H1 (cell line): ENCODE measurements around the gene KCTD4.

ENCODE experiments used
- CHD2 ChIP-seq: IDR thresholded peaks from 2 replicates; pipeline ENCODE4 v1.6.1; 2012; ENCODE audit warnings: low read length, improper control_type of control experiment
- JUN ChIP-seq: IDR thresholded peaks from 2 replicates; pipeline ENCODE4 v1.6.1; 2011; ENCODE audit warnings: low read depth, mild to moderate bottlenecking, improper control_type of control experiment, low read length
- RXRA ChIP-seq: IDR thresholded peaks from 2 replicates; pipeline ENCODE4 v1.6.1; 2011; ENCODE audit warnings: low read depth, mild to moderate bottlenecking, low read length, moderate library complexity; ENCODE audit not compliant: insufficient read depth
- TAF1 ChIP-seq: IDR thresholded peaks from 2 replicates; pipeline ENCODE4 v1.6.1; 2011; ENCODE audit warnings: mild to moderate bottlenecking, low read depth, low read length
- YY1 ChIP-seq: IDR thresholded peaks from 2 replicates; pipeline ENCODE4 v1.6.1; 2011; ENCODE audit warnings: low read depth, mild to moderate bottlenecking, low read length
- TF ChIP-seq, protein P1 (sequence below), 3 experiments: IDR thresholded peaks; 1 replicate in 2 of 3; 2 replicates in 1 of 3; pipeline versions ENCODE4 v1.5.1 to v1.6.1; 2011; ENCODE audit warnings: low read length in 3 of 3, mild to moderate bottlenecking in 3 of 3, inconsistent platforms in 2 of 3, low read depth in 1 of 3, moderate library complexity in 1 of 3; ENCODE audit not compliant: insufficient read depth in 1 of 3; ENCODE audit errors: control extremely low read depth in 1 of 3

DNA sequence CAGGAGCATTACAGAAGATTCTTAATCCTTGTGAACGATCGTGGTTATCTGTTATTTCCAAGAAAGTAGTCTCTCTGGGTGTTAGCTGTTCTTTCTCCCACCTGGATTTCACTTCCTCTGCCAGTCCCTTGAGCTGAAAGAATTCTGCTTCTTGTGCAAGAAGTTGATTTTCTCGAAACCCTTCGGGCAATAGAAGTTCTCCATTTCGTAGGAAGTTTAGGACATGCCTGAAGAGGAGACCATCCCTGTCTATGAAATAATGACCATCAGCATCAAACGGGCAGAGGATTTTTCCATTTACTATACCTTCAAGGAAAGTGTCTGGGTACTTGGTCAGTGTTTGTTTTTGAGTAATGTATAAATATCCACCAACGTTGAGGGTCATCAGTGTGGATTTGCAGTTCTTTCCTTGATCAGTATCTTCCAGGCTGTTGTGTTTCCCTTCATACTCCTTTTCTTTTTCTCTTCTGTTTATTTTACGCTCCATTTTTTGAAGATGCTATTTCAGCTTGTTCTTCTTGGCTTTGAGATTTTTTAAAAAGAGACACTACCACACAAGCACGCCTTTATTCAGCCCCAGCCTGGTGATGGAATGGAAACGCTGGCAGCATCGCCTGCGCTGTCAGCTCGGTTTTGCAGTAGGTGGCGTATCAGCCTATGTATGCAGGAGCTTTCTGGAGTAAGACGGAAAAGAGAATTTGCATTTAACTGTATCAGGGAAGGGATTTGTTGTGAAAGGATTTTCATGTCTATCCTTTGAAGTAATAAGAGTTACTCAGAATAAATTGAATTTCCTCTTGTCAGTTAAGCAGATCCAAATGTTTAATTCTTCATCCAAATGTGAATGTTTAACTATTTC is 6.5 kb downstream of the KCTD4 start:
- TF ChIP-seq, protein P1, sequence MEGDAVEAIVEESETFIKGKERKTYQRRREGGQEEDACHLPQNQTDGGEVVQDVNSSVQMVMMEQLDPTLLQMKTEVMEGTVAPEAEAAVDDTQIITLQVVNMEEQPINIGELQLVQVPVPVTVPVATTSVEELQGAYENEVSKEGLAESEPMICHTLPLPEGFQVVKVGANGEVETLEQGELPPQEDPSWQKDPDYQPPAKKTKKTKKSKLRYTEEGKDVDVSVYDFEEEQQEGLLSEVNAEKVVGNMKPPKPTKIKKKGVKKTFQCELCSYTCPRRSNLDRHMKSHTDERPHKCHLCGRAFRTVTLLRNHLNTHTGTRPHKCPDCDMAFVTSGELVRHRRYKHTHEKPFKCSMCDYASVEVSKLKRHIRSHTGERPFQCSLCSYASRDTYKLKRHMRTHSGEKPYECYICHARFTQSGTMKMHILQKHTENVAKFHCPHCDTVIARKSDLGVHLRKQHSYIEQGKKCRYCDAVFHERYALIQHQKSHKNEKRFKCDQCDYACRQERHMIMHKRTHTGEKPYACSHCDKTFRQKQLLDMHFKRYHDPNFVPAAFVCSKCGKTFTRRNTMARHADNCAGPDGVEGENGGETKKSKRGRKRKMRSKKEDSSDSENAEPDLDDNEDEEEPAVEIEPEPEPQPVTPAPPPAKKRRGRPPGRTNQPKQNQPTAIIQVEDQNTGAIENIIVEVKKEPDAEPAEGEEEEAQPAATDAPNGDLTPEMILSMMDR (IDR thresholded peaks at IDR 0.05; ENCODE audit: control extremely low read depth in 1 of 3, insufficient read depth in 1 of 3, low read depth in 1 of 3, low read length in 3 of 3) = peak; percentile 52 to 71 (median 60)
- TF ChIP-seq JUN = no peak
- TF ChIP-seq YY1 = no peak
- no peak for TF ChIP-seq TAF1
- no peak for TF ChIP-seq RXRA
- no peak for TF ChIP-seq CHD2
